Fibroblast of villous mesenchyme (primary cell): Measurements from ENCODE around the gene RPTOR. TPM values are rescaled to one million over a fixed set of nuclear protein-coding genes. Genes with fewer than 3 reads are reported as not detected.
A peak's percentile ranks its signal among the peaks of the same experiment; 100 is the strongest.

Experiments
- DNase-seq: peaks from one replicate; pipeline ENCODE4 v3.0.0-alpha.2; 2010; ENCODE audit warnings: low read depth
- H3K4me3 ChIP-seq: 2 replicates; pipeline ENCODE4 v1.5.1; 2011; ENCODE audit warnings: low read depth, mild to moderate bottlenecking, low read length
- total RNA-seq: library from RNA; depleted of rRNA; stranded (reverse); fragments of >200 nt; gene quantifications from 2 replicates; pipeline ENCODE4 v1.2.3, GENCODE V29; 2012
- TF ChIP-seq, protein P1 (sequence below): IDR thresholded peaks from 2 replicates; pipeline ENCODE4 v1.5.1; 2012; ENCODE audit warnings: low read depth, mild to moderate bottlenecking, low read length; ENCODE audit not compliant: insufficient read depth

Gene RPTOR
- total RNA-seq, 1 donor, result 35.8 TPM

DNA sequence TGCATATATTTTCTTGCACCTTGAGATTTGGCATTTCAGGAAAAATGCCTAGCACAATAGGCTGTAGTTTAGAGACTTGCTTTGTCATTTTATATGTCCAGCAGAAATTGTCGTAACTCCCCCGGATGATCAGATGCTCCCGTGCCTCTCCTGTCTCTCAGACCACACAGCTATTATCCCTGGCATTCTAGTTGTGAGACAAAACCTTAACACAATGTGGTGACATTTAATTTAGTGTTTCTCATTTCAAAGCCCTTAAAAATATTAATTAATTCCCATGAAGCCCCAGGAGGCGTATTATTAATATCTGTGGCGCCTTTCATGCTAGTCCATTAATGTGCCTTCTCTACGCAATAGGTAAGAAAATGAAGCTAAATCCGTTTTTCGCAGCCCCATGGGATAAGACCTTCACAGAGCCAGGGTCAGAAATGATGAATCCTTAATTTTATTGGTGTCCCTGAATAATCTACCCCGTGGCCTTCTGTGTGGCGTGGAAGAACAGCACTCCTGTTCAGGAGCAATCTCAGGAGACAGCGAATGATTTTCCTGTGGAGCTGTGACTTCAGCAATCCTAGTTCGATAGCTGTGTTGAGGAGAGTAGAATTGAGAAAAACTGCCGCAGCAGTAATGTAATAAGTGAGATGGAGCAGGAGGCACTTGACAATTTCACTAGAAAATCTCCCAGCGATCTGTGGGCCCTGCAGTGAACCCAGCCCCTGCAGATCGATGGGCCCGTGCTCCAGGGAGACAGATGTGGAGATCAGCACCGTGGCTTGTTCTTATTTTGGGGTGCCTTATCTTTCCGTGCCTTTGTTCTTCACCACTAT is 157.9 kb downstream of the RPTOR start:
- H3K4me3 ChIP-seq, result no peak overlapping the region
- no peak for DNase-seq
- TF ChIP-seq, protein P1, sequence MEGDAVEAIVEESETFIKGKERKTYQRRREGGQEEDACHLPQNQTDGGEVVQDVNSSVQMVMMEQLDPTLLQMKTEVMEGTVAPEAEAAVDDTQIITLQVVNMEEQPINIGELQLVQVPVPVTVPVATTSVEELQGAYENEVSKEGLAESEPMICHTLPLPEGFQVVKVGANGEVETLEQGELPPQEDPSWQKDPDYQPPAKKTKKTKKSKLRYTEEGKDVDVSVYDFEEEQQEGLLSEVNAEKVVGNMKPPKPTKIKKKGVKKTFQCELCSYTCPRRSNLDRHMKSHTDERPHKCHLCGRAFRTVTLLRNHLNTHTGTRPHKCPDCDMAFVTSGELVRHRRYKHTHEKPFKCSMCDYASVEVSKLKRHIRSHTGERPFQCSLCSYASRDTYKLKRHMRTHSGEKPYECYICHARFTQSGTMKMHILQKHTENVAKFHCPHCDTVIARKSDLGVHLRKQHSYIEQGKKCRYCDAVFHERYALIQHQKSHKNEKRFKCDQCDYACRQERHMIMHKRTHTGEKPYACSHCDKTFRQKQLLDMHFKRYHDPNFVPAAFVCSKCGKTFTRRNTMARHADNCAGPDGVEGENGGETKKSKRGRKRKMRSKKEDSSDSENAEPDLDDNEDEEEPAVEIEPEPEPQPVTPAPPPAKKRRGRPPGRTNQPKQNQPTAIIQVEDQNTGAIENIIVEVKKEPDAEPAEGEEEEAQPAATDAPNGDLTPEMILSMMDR, result no peak

DNA sequence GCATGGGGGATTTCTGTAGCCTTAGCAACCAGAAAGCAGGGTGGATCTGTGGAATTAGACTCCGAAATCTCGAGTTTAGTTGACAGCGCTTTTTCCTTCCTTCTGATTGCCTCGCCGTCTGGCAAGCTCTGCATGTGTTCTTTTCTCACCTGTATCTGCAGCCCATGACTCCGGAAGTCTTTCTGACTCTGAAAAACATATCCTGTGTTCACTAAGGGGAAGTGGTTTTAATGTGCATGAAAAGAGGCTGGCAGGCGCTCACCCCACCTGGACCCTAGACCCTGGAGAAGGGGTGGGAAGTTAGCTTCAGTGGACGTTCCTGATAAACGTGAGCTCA is 158.5 kb downstream of the RPTOR start:
- H3K4me3 ChIP-seq, result no peak overlapping the region
- no peak for DNase-seq
- TF ChIP-seq, protein P1, result no peak

DNA sequence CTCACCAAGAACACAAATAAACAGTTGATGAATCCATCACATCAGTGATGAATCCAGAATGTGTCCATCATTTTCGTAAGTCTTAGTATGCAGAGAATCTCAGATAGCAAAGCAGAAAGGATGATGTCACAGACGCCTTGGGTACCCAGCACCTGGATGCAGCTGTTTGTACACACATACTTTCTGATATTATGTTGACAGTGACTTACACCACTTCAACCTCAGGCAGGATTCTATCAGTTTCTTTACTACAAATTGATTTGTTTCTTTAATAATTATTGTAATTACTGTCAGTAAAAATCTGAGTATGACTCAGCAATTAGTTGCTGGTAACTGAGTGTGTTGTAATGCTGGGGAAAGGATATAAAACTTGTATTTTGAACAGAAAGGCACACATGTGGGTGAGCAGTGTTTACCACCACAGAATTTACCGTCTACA is 159.8 kb downstream of the RPTOR start:
- DNase-seq, result peak; percentile 63
- TF ChIP-seq, protein P1, result no peak
- H3K4me3 ChIP-seq, result no peak overlapping the region

DNA sequence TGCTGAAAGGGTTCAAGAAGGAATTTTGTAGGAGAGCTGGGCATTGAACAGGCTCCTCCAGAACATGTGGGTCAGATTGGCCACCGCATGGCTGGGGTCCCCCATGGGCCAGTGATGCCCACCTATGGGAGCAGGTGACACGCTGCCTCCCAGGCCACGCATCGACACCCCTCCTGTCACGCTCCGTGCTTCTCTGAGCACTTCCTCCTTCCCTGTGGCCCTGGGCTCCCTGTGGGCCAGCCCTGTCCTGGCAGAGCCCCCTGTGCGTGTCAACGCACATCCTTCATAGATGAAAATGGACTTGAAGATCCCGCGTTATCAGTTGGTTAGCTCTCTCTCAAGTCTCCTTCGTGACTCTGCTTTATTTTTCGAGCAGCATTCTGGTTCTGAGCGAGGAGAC is 160.3 kb downstream of the RPTOR start:
- DNase-seq, result no peak
- TF ChIP-seq, protein P1, result no peak
- H3K4me3 ChIP-seq, result no peak overlapping the region

DNA sequence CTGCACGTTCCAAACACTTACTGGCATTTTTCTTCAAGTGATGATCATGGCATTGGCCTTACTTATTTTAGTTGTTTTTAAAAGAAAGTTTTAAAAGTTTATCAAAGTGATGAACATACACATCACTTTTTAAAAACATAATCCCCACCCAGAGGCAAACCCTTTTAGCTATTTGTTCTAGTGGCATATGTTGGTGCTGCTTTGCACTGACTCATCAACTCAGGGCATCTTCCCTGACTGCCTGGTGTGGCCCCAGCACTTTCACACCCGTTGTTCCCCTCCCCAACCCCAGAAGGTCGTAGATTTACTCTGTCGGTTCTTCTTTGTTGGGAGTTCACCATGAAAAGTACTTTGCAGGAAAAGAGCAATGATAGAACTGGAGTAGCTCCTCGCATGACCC is 161.3 kb downstream of the RPTOR start:
- DNase-seq, result no peak
- TF ChIP-seq, protein P1, result no peak
- H3K4me3 ChIP-seq, result no peak overlapping the region

DNA sequence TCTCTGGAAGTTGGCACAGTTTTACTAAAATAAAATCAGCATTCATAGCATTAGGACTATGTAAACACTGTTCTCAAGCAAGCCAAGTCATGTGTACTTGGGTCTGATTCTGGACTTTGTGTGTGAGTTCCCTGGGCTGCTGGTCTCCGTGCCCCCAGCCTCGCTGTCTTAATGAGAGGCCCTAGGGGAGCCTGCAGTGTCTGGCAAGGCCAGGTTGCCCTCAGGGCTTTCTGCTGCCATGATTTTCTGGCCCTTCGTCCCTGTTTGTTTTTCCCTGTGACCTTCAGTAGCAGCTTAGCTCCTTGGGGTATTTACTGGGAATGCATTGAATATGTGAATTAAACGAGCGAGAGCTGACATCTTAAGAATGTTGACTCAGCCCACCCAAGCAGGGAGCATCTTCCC is 161.8 kb downstream of the RPTOR start:
- DNase-seq, result no peak

More for the DNA sequence above, 161.8 kb downstream of the RPTOR start:
- no peak overlapping the region for H3K4me3 ChIP-seq
- TF ChIP-seq, protein P1, result no peak
